ENCODE results near the gene RNF166. TPM values are rescaled to one million over a fixed set of nuclear protein-coding genes. Genes with fewer than 3 reads are reported as not detected.

The RNF166 gene
- total and polyA plus RNA-seq, 2 of the 13 experiments (the other 11 are each of a cell fraction or from before 2014, with no cell fraction given), result 21.4 to 23.0 TPM

DNA sequence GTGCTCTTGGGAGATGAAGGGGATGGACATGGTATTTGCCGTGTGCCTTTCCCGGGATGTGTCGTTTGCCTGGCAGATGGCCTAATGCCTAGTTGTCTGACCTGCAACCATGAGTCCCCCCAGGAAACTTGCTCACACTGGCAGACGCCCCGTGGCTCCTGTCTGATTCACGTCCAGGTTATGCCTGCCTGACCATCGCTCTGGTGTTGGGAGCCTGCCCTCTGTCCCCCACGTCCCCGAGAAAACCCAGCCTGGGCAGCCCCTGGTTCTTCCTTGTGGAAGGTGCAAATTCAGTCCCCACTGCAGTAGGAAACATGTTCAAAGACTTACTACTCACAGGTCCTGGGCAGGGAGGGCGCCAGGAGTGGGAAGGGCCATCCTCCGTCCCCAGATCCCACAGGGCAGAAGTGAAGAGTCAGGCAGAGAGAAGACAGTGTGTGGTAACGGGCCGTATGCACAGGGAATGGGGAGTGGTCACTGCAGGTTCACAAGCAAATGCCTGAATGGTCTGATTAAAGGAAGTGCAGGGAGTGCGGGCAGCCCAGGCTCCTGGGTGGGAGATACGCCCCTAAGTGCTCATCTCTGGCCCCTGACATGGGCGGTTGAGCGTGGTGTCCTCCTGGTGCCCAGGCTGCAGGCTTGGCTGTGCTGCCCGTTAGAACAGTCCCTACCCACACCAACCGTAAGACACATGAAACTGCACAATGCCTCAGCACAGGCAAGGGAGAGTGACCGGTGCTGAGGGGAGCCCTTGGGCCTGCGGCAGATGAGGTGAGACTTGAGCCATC is 15.7 kb downstream of the RNF166 start:
- Histone ChIP-seq H3K9me3 (ENCODE audit: low read length) (no peaks in the 10 kb centered on the region), H4K20me1 (ENCODE audit: insufficient read depth, low read length) (no peaks in the 10 kb centered on the region; the same call in 1 of the 2 replicates), H3K4me3 (replicated peaks in 1 of 3; ENCODE audit: insufficient read depth in 1 of 3, low read depth in 2 of 3, low read length in 3 of 3) (no peak overlapping the region), H3K27ac (ENCODE audit: extremely low read length, insufficient read depth, low read length) (no peak overlapping the region), H2AFZ (ENCODE audit: low read length) (no peak overlapping the region), H3K27me3 (ENCODE audit: control insufficient read depth in 1 of 2, insufficient read depth in 2 of 2, low read length in 2 of 2) (peaks cover 40 to 84% of the 10 kb centered on the region in 2 experiments), H3K9ac (ENCODE audit: insufficient read depth, low read depth, low read length) (no peak overlapping the region), H3K79me2 (ENCODE audit: insufficient read depth, low read length) (no peaks in the 10 kb centered on the region), H3K36me3 (replicated peaks in 1 of 2; ENCODE audit: control insufficient read depth in 1 of 2, insufficient read depth in 2 of 2, low read length in 2 of 2) (no peaks in the 10 kb centered on the region), H3K4me2 (ENCODE audit: low read depth, low read length) (no peak overlapping the region), H3K4me1 (ENCODE audit: insufficient read depth, low read length) (peaks cover 38% of the 10 kb centered on the region)
- ATAC-seq (no peak), DNase-seq (ENCODE audit: low spot score) (no peak), FAIRE-seq (no peak)
- BruUV-seq (replicated peaks), result no TSS peak
- no peak for TF ChIP-seq ZNF530 (CRISPR knock-in tag; IDR thresholded peaks at IDR 0.05; ENCODE audit: low read depth)
- TF ChIP-seq HIVEP1 (CRISPR knock-in tag; IDR thresholded peaks at IDR 0.05), result no peak
- no peak for TF ChIP-seq ZNF367 (CRISPR knock-in tag; IDR thresholded peaks at IDR 0.05; ENCODE audit: borderline replicate concordance)
- TF ChIP-seq ATF7 (IDR thresholded peaks at IDR 0.05), result no peak
- no peak for TF ChIP-seq ATF7 (CRISPR knock-in tag; IDR thresholded peaks at IDR 0.05)
- TF ChIP-seq RFX1 (IDR thresholded peaks at IDR 0.05), result no peak
- TF ChIP-seq CEBPG (CRISPR knock-in tag; IDR thresholded peaks at IDR 0.05), result no peak
- TF ChIP-seq ZFY (CRISPR knock-in tag; IDR thresholded peaks at IDR 0.05), result no peak
- TF ChIP-seq, protein P1, sequence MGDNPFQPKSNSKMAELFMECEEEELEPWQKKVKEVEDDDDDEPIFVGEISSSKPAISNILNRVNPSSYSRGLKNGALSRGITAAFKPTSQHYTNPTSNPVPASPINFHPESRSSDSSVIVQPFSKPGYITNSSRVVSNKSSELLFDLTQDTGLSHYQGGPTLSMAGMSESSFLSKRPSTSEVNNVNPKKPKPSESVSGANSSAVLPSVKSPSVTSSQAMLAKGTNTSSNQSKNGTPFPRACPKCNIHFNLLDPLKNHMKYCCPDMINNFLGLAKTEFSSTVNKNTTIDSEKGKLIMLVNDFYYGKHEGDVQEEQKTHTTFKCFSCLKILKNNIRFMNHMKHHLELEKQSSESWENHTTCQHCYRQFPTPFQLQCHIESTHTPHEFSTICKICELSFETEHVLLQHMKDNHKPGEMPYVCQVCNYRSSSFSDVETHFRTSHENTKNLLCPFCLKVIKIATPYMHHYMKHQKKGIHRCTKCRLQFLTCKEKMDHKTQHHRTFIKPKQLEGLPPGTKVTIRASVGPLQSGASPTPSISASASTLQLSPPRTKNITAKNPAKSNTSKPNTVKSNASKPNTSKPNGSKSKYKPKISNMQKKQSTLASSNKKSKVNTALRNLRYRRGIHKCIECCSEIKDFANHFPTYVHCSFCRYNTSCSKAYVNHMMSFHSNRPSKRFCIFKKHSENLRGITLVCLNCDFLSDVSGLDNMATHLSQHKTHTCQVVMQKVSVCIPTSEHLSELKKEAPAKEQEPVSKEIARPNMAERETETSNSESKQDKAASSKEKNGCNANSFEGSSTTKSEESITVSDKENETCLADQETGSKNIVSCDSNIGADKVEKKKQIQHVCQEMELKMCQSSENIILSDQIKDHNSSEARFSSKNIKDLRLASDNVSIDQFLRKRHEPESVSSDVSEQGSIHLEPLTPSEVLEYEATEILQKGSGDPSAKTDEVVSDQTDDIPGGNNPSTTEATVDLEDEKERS (CRISPR knock-in tag; IDR thresholded peaks at IDR 0.05), result no peak
- ChIA-PET CTCF (ENCODE audit: low intra/inter-chr PET ratio, low total read pairs) (no interaction called here), POLR2A (no interaction called here)
- WGBS (ENCODE audit: low lambda C conversion rate), result 32% methylated on average over 17 of the region's 21 CpGs
- in situ Hi-C loops (cut with HindIII; ENCODE audit: extremely low pct_ligation_motif_present, low pct_unique_long_range_greater_than_20kb) (no loop called here), intact Hi-C loops (cut with micrococcal nuclease; ENCODE audit: unreplicated experiment) (no loop called here)
